Activated naive CD8-positive, alpha-beta T cell treated with anti-CD3 and anti-CD28 coated beads for 36 hours (primary cell): ENCODE results near the gene COA6. TPM values are rescaled to one million over a fixed set of nuclear protein-coding genes. Genes with fewer than 3 reads are reported as not detected.
"Not testable (repeated sequence)": the region's sequence is repeated elsewhere in the genome, so short reads cannot be mapped to it uniquely, and the experiment has no call there.

Experiments used
- DNase-seq: peaks from one replicate; pipeline ENCODE4 v3.0.0; 2021
- H3K27ac Mint-ChIP-seq: one replicate; pipeline ENCODE4 v1.8.0; 2022; ENCODE audit warnings: mild to moderate bottlenecking, moderate library complexity, mixed read lengths
- H3K27me3 Mint-ChIP-seq: one replicate; pipeline ENCODE4 v1.8.0; 2022; ENCODE audit warnings: mild to moderate bottlenecking, mixed read lengths
- H3K36me3 Mint-ChIP-seq: one replicate; pipeline ENCODE4 v1.8.0; 2021; ENCODE audit warnings: mild to moderate bottlenecking, mixed read lengths
- H3K4me1 Mint-ChIP-seq: one replicate; pipeline ENCODE4 v1.8.0; 2021; ENCODE audit warnings: mixed read lengths
- H3K4me3 Mint-ChIP-seq: one replicate; pipeline ENCODE4 v1.8.0; 2022; ENCODE audit warnings: mild to moderate bottlenecking, moderate library complexity, mixed read lengths
- H3K9me3 Mint-ChIP-seq: one replicate; pipeline ENCODE4 v1.8.0; 2022; ENCODE audit warnings: mixed read lengths
- total RNA-seq, 2 experiments: library from RNA; stranded (reverse); gene quantifications; one replicate each; pipeline ENCODE4 v1.2.3, GENCODE V29; 2021

Gene COA6
- total RNA-seq, 2 experiments from 2014 or later: 60.0 to 63.7 TPM

DNA sequence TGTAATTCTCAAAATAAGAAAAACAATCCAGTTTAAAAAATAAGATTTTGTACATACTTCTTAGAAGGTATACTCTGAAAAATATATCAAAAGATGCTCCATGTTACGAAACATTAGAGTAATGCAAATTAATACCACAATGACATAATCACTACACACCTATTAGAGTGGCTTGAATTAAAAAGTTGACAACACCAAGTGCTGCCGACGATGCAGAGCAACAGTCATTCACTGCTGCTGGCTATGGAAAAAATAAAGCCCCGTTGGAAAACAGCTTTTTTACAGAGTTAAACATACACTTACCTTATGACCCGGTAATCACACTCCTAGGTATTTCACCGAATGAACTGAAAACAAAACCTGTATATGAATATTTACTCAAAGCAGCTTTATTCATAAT is 14.8 kb downstream of the COA6 start:
- Mint-ChIP-seq H3K27me3 (no peaks in the 10 kb centered on the region), H3K36me3 (peaks cover 18% of the 10 kb centered on the region), H3K4me1 (peaks cover 5% of the 10 kb centered on the region), H3K4me3 (no peak overlapping the region), H3K27ac (no peak overlapping the region), H3K9me3 (no peaks in the 10 kb centered on the region)
- no peak for DNase-seq

DNA sequence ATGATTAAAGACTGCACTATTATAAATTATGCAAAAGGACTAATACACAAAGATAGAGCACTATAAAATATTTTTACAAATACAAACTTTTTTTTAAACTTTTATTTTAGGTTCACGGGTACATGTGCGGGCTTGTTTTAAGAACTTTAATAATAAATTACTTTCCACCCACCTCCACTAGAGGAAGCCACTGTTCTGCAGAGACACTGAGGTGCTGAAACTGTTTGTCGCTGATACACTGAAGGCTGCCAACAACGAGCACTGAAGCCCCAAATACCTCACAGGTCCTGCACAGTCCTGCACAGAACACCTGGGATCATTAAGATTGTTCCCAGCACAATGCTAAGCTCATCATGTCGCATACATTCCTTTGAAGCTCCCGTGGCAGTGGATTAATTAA is 19.9 kb downstream of the COA6 start:
- DNase-seq: no peak
- H3K27ac Mint-ChIP-seq: no peak overlapping the region
- H3K36me3 Mint-ChIP-seq: peaks cover 11% of the 10 kb centered on the region
- no peaks in the 10 kb centered on the region for H3K27me3 Mint-ChIP-seq
- no peak overlapping the region for H3K4me3 Mint-ChIP-seq
- H3K9me3 Mint-ChIP-seq: peaks cover 2% of the 10 kb centered on the region
- H3K4me1 Mint-ChIP-seq: peaks cover 2% of the 10 kb centered on the region

DNA sequence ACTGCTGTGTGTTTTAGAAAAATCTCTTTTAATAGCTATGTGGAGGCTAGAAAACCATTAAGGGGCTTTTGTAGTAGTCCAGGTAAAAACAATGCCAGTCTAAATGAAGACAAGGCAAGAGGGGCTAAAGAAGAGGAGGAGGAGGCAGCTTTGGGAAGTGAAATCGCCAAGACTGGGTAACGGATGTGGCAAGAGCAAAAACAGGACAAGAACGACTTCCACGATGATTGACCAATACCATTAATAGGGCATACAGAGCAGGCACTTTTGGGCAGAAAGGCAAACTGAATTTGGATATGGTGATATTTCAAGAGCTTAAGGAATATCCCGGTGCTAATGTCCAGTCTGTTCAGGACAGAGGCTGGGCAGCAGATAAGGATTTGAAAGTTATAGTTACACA is 22.0 kb downstream of the COA6 start:
- H3K9me3 Mint-ChIP-seq: peaks cover 2% of the 10 kb centered on the region
- no peak for DNase-seq
- H3K4me3 Mint-ChIP-seq: no peak overlapping the region
- H3K4me1 Mint-ChIP-seq: peaks cover 10% of the 10 kb centered on the region
- H3K27me3 Mint-ChIP-seq: no peaks in the 10 kb centered on the region
- no peak overlapping the region for H3K27ac Mint-ChIP-seq
- peaks cover 18% of the 10 kb centered on the region for H3K36me3 Mint-ChIP-seq

DNA sequence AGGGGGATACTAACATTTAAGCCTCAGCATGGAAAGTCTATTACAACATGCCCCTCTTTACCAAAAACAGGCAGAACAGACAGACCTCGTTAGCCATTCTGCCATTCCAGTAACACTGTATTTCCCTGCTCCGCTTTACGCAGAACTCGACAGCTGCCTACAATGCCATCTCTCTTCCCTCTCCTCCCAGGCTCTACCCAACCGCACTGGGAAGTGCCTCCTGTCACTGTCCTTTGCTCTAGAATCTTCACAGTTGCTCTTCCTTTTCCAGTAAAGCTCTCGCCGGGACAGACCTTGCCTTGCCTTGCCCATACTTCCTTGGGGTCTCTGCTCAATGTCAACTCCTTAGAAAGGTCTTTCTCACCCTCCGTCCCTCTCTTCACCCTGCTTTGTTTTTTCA is 22.8 kb downstream of the COA6 start:
- H3K9me3 Mint-ChIP-seq: peaks cover 2% of the 10 kb centered on the region
- peaks cover 16% of the 10 kb centered on the region for H3K4me1 Mint-ChIP-seq
- H3K27me3 Mint-ChIP-seq: no peaks in the 10 kb centered on the region
- DNase-seq: no peak
- peaks cover 19% of the 10 kb centered on the region for H3K36me3 Mint-ChIP-seq
- no peak overlapping the region for H3K27ac Mint-ChIP-seq
- H3K4me3 Mint-ChIP-seq: no peak overlapping the region

DNA sequence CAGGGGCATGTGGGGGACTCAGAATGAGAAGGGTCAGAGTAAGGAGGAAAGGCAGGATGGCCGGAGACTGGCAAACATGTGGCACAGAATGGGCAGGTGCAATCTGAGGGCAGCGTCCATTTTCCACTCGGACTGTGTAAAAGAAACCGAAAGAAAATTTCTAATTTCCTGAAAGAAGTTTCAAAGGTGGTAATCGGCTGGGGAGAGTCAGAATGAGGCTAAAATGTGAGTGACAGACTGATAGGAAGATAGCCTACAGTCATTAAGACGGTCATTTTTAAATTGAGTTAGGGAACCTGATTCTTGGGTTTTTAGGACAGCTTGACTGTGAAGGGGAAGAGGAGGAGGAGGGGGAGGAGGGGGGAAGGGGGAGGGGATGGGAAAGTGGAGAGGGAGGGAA is 23.6 kb downstream of the COA6 start:
- Mint-ChIP-seq H3K4me3 (no peak overlapping the region), H3K36me3 (peaks cover 21% of the 10 kb centered on the region), H3K4me1 (peaks cover 24% of the 10 kb centered on the region), H3K27ac (peak overlapping the region; percentile 23), H3K9me3 (peaks cover 2% of the 10 kb centered on the region), H3K27me3 (no peaks in the 10 kb centered on the region)
- no peak for DNase-seq

DNA sequence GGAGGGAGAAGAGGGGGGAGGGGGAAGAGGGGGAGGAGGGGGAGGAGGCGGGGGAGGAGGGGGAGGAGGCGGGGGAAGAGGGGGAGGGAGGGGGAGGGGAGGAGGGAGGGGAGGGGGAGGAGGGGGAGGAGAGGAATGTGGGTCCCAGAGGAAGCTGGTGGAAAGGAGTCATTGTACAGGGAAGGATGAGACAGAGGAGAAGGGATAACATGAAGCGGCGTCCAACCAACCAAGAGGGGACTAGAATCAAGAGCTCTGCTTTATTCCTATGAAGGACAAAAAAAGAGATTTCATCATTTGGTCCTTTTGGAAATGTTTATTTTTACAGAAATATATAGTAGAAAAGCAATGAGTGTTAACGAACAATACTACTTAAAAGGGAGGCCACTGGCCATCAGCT is 24.5 kb downstream of the COA6 start:
- DNase-seq: no peak
- H3K4me3 Mint-ChIP-seq: no peak overlapping the region
- peaks cover 20% of the 10 kb centered on the region for H3K36me3 Mint-ChIP-seq
- H3K27me3 Mint-ChIP-seq: no peaks in the 10 kb centered on the region
- peaks cover 2% of the 10 kb centered on the region for H3K9me3 Mint-ChIP-seq
- peaks cover 27% of the 10 kb centered on the region for H3K4me1 Mint-ChIP-seq
- H3K27ac Mint-ChIP-seq: no peak overlapping the region

DNA sequence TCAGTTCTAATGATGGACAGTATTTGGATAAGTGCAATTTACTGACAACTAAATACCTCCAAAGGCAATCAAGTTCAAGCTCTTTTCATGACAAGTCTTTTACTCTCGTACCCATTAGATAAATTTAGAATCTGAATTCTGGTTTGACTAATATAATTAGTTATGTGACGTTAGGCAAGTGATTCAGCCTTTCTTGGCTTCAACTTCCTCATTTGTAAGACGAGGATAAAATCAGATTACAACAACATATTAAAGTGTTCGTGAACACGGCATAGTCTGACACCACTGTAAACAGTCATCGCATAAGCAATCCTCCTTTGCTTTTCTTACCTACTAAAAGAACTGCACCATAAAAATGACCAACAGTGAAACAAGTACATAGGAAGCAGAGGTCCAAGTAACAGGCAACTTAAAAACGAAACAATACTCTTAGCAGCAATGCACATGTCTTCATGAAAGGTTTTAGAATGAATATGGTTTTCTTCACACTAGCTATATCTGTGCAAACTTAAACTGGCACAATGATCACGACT is 25.7 kb downstream of the COA6 start:
- peaks cover 28% of the 10 kb centered on the region for H3K36me3 Mint-ChIP-seq
- H3K4me3 Mint-ChIP-seq: no peak overlapping the region
- peaks cover 31% of the 10 kb centered on the region for H3K4me1 Mint-ChIP-seq
- H3K27me3 Mint-ChIP-seq: no peaks in the 10 kb centered on the region
- no peak for DNase-seq
- H3K27ac Mint-ChIP-seq: peak overlapping the region; percentile 27
- peaks cover 2% of the 10 kb centered on the region for H3K9me3 Mint-ChIP-seq

DNA sequence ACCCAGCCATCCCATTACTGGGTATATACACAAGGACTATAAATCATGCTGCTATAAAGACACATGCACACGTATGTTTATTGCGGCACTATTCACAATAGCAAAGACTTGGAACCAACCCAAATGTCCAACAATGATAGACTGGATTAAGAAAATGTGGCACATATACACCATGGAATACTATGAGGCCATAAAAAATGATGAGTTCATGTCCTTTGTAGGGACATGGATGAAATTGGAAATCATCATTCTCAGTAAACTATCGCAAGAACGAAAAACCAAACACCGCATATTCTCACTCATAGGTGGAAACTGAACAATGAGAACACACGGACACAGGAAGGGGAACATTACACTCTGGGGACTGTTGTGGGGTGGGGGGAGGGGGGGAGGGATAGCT is 26.3 kb downstream of the COA6 start:
- H3K27ac Mint-ChIP-seq, DNase-seq, H3K9me3 Mint-ChIP-seq, H3K27me3 Mint-ChIP-seq, H3K4me3 Mint-ChIP-seq: not testable (repeated sequence)
- Mint-ChIP-seq H3K4me1 (peaks cover 31% of the 10 kb centered on the region), H3K36me3 (peaks cover 28% of the 10 kb centered on the region)

DNA sequence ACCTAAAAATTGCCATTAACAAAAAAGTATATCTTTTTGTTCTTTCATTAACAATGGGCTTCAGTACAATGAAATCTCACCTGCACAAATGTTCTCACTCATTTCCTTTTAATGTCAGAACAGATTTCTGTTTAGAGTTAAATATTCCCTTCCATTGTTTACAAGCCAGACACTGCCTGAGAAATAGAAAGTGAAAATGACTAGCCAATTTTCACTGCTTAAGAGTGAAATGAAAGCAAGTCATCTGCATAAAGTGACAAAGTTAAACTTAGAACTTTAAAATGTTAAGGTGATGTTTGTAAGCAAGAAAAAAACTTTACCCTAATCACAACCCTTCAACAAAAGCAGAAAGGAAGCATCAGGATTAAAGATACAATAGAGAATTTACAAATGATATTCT is 27.5 kb downstream of the COA6 start:
- no peak for DNase-seq
- H3K4me3 Mint-ChIP-seq: no peak overlapping the region
- no peaks in the 10 kb centered on the region for H3K27me3 Mint-ChIP-seq
- H3K4me1 Mint-ChIP-seq: peaks cover 31% of the 10 kb centered on the region
- peaks cover 2% of the 10 kb centered on the region for H3K9me3 Mint-ChIP-seq
- peaks cover 30% of the 10 kb centered on the region for H3K36me3 Mint-ChIP-seq
- peak overlapping the region; percentile 82 for H3K27ac Mint-ChIP-seq

DNA sequence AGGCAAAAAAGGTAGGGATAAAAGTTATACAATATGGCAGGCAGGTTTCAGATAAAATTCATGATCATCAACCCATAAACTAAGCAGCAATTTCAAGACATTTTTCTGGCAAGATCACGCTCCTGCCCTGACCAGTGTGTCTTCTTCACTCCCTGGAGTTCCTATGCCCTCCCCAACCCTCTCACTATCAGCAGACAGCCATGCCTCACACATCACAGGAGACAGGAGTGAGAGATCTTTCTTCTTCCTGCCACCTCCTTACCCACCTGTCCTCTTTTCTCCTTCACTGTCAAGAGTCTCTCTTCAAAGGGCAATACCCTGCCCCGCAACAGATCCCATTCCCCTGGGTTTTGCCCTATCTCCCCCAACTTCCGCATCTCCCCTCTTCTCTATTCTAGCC is 28.4 kb downstream of the COA6 start:
- peaks cover 29% of the 10 kb centered on the region for H3K36me3 Mint-ChIP-seq
- no peaks in the 10 kb centered on the region for H3K27me3 Mint-ChIP-seq
- H3K9me3 Mint-ChIP-seq: peaks cover 2% of the 10 kb centered on the region
- no peak for DNase-seq
- peak overlapping the region; percentile 61 for H3K27ac Mint-ChIP-seq
- no peak overlapping the region for H3K4me3 Mint-ChIP-seq
- H3K4me1 Mint-ChIP-seq: peaks cover 31% of the 10 kb centered on the region

DNA sequence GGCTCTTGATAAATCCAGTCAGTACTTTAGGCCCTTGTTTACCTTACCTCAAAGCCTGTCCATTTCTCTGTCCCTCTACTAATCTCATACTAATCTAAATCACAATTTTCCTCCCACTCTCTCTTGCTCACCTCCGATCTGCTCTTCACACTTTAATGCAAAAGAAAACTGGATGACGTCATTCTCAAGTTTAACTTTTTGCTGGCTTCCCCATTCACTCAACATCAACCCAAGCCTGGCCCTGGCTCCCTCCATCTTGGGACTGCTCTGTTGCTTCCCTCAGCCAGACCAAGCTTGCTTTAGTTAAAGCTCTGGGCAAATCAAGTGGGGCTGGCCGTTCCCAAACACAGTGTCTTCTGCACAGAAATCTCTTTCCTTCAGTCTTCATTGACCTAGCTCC is 29.7 kb downstream of the COA6 start:
- Mint-ChIP-seq H3K4me1 (peaks cover 28% of the 10 kb centered on the region), H3K27ac (no peak overlapping the region), H3K4me3 (no peak overlapping the region), H3K9me3 (no peaks in the 10 kb centered on the region), H3K27me3 (no peaks in the 10 kb centered on the region), H3K36me3 (peaks cover 25% of the 10 kb centered on the region)
- DNase-seq: no peak

DNA sequence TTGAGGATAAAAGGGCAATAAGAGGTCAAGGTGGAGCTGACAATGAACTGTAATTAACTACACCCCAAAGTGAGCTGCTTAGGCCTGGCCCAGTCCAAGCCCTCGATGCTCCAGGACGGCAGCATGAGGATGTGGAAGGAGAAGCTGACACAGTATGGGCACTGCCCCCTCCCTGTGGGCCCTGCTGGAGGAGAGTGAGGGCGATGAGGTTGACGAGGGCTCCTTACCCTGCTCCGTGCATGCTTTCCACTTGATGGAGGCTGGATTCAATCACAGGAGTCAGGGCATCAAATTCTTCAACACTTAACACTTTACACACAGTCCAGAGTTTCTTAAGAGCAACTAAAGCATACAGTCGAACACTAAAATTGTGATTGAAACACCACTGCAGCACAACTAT is 32.4 kb downstream of the COA6 start:
- Mint-ChIP-seq H3K27me3 (no peaks in the 10 kb centered on the region), H3K4me3 (no peak overlapping the region), H3K9me3 (no peaks in the 10 kb centered on the region), H3K4me1 (peaks cover 18% of the 10 kb centered on the region), H3K36me3 (peaks cover 21% of the 10 kb centered on the region), H3K27ac (no peak overlapping the region)
- DNase-seq: no peak

DNA sequence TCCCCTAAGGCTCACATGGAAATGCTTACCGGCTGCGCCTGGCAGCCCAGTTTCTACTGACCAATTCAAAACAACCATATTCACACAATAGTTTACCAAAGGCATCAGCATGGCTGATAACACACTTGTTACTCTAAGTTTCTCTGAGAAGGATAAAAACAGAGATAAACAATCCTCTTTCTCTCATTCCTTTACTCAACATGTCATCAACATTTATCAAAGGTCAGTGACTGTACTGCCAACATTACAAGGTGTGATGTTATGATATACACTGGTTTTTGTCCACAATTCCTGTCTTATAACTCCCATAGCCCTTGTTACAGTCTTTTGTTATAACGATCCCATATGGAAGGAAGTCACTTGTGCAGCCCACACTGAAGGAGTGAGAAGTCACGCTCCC is 33.6 kb downstream of the COA6 start:
- no peaks in the 10 kb centered on the region for H3K9me3 Mint-ChIP-seq
- H3K27me3 Mint-ChIP-seq: no peaks in the 10 kb centered on the region
- peaks cover 15% of the 10 kb centered on the region for H3K36me3 Mint-ChIP-seq
- H3K4me1 Mint-ChIP-seq: peaks cover 6% of the 10 kb centered on the region
- no peak for DNase-seq
- no peak overlapping the region for H3K4me3 Mint-ChIP-seq
- no peak overlapping the region for H3K27ac Mint-ChIP-seq

DNA sequence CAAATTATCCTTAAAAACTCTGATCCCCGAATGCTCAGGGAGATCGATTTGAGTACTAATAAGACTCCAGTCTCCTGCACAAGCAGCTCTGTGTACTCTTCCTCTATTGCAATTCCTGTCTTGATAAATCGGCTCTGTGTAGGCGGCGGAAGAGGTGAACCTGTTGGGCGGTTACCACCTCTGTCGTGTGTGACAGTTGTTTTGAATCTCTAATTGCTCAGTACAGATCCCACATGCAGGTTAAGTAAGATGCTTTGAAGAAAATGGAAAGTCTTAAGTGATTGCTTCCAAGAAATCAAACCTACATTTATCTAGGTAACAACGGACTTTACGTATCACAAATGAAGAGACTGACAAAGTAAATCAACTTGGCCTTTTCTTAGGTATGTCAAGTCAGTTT is 35.5 kb downstream of the COA6 start:
- no peaks in the 10 kb centered on the region for H3K27me3 Mint-ChIP-seq
- no peak overlapping the region for H3K4me3 Mint-ChIP-seq
- peaks cover 13% of the 10 kb centered on the region for H3K36me3 Mint-ChIP-seq
- H3K4me1 Mint-ChIP-seq: no peaks in the 10 kb centered on the region
- no peak overlapping the region for H3K27ac Mint-ChIP-seq
- no peaks in the 10 kb centered on the region for H3K9me3 Mint-ChIP-seq
- peak; percentile 4 for DNase-seq

DNA sequence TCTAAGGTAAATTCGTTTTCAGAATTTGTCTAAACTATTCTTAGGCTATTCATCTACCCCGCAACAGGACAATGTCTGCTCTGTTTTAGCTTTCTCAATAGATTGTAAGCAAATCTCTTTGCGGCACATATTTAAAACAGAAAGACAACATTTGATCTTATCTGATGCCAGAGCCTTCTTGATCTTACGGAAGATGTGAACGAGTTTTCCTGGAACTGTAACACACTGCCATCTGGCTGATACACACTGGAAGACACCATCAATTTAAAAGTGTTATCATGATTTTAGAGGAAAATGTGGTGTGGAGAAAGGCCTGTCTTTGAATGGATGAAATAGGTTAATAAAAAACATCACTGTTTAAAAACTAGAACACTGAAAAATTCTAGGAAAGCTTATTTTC is 36.1 kb downstream of the COA6 start:
- no peak for DNase-seq
- peaks cover 13% of the 10 kb centered on the region for H3K36me3 Mint-ChIP-seq
- no peak overlapping the region for H3K4me3 Mint-ChIP-seq
- no peaks in the 10 kb centered on the region for H3K9me3 Mint-ChIP-seq
- H3K4me1 Mint-ChIP-seq: no peaks in the 10 kb centered on the region
- no peak overlapping the region for H3K27ac Mint-ChIP-seq
- no peaks in the 10 kb centered on the region for H3K27me3 Mint-ChIP-seq

DNA sequence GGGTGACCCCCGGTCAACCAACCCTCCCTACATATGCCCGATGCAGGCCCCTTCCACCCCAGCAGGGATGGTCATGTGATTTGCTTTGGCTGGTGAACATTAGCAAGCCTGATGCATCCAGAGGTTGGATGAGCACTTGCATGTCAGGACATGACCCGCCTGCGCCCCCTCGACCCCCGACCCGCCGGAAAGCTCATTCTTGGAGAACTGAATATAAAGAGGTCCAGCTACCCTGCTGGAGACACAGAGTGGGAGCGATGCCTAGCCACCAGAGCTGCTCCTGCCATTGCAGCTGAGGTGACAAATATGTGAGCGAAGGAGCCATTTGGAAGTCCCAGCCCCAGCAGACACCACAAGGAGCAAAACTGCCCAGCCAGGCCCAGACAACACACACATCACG is 39.6 kb downstream of the COA6 start:
- H3K36me3 Mint-ChIP-seq: peaks cover 14% of the 10 kb centered on the region
- no peak for DNase-seq
- H3K27me3 Mint-ChIP-seq: no peaks in the 10 kb centered on the region
- H3K27ac Mint-ChIP-seq: no peak overlapping the region
- no peaks in the 10 kb centered on the region for H3K4me1 Mint-ChIP-seq
- H3K4me3 Mint-ChIP-seq: no peak overlapping the region
- H3K9me3 Mint-ChIP-seq: no peaks in the 10 kb centered on the region

DNA sequence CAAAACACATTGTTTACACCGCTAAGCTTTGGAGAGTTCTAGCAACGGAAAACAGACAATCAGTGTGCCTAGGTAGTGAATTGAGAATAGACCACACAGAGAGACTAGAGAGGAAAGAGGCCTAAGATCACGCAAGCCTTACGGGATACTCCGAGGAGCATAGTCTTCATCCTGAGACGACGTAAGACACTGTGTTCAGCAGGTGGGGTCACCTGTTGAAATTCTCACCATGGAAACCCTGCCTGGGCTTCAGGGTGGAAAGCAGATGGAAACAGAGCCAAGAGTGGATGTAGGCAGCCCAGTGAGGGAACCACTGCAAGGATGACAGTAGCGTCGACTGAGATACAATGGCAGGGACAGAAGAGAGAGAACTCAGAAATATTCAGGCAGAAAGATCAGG is 40.2 kb downstream of the COA6 start:
- H3K4me1 Mint-ChIP-seq: no peaks in the 10 kb centered on the region
- no peak for DNase-seq
- H3K4me3 Mint-ChIP-seq: no peak overlapping the region
- H3K9me3 Mint-ChIP-seq: no peaks in the 10 kb centered on the region
- no peak overlapping the region for H3K27ac Mint-ChIP-seq
- peaks cover 13% of the 10 kb centered on the region for H3K36me3 Mint-ChIP-seq
- no peaks in the 10 kb centered on the region for H3K27me3 Mint-ChIP-seq
